CD8-positive, alpha-beta memory T cell (primary cell): ENCODE results near the gene CD47. TPM values are rescaled to one million over a fixed set of nuclear protein-coding genes. Genes with fewer than 3 reads are reported as not detected.

Experiments
- CTCF ChIA-PET: fragments of 350-600 bp; sonication (Branson Sonifier 250); formaldehyde crosslinking; loops from one replicate; lab custom pipeline; 2021; ENCODE audit warnings: antibody characterized with exemption; lab: Charles Lee
- POLR2A ChIA-PET: fragments of 350-600 bp; sonication (Branson Sonifier 250); formaldehyde crosslinking; loops from one replicate; lab custom pipeline; 2021; ENCODE audit warnings: antibody characterized with exemption; lab: Charles Lee
- DNase-seq, 5 donors: peaks; one replicate each; pipeline versions ENCODE4 v3.0.0 to v3.0.0-alpha.2; 2020 to 2022; ENCODE audit warnings: mixed read lengths in 1 of 5
- H3K27ac ChIP-seq: one replicate; pipeline ENCODE4 v1.7.0; 2013; ENCODE audit warnings: low read depth, mild to moderate bottlenecking, low read length, moderate library complexity
- H3K27me3 ChIP-seq: 2 replicates; pipeline ENCODE4 v1.7.0; 2013; ENCODE audit warnings: low read length, mild to moderate bottlenecking; ENCODE audit not compliant: insufficient read depth, poor library complexity, severe bottlenecking
- H3K36me3 ChIP-seq: 2 replicates; pipeline ENCODE4 v1.7.0; 2013; ENCODE audit warnings: mild to moderate bottlenecking, low read length, moderate library complexity; ENCODE audit not compliant: insufficient read depth
- H3K4me1 ChIP-seq: 2 replicates; pipeline ENCODE4 v1.7.0; 2013; ENCODE audit warnings: mild to moderate bottlenecking, low read length, moderate library complexity; ENCODE audit not compliant: insufficient read depth
- H3K4me3 ChIP-seq: 2 replicates; pipeline ENCODE4 v1.7.0; 2013; ENCODE audit warnings: mild to moderate bottlenecking, low read length
- H3K9me3 ChIP-seq: 2 replicates; pipeline ENCODE4 v1.7.0; 2013; ENCODE audit warnings: mild to moderate bottlenecking, low read length
- H3K27ac Mint-ChIP-seq, 8 donors: one replicate each; pipeline ENCODE4 v1.8.0; 2020 to 2021; ENCODE audit warnings: mixed read lengths in 8 of 8, mild to moderate bottlenecking in 6 of 8, inconsistent platforms in 3 of 8, moderate library complexity in 3 of 8
- H3K27me3 Mint-ChIP-seq, 2 donors: one replicate each; pipeline ENCODE4 v1.8.0; 2020 to 2021; ENCODE audit warnings: mixed read lengths in 2 of 2, mild to moderate bottlenecking in 1 of 2, moderate library complexity in 1 of 2
- H3K36me3 Mint-ChIP-seq, 3 donors: one replicate each; pipeline ENCODE4 v1.8.0; 2020 to 2021; ENCODE audit warnings: mixed read lengths in 3 of 3, inconsistent platforms in 1 of 3, mild to moderate bottlenecking in 1 of 3
- H3K4me1 Mint-ChIP-seq, 3 donors: one replicate each; pipeline ENCODE4 v1.8.0; 2020 to 2021; ENCODE audit warnings: mixed read lengths in 3 of 3, inconsistent platforms in 1 of 3, mild to moderate bottlenecking in 1 of 3
- H3K4me3 Mint-ChIP-seq, 7 donors: one replicate each; pipeline ENCODE4 v1.8.0; 2020 to 2021; ENCODE audit warnings: mixed read lengths in 7 of 7, mild to moderate bottlenecking in 6 of 7, moderate library complexity in 4 of 7, inconsistent platforms in 2 of 7
- H3K9me3 Mint-ChIP-seq, 5 donors: one replicate each; pipeline ENCODE4 v1.8.0; 2020 to 2022; ENCODE audit warnings: mixed read lengths in 5 of 5, mild to moderate bottlenecking in 3 of 5, moderate library complexity in 2 of 5, inconsistent platforms in 1 of 5
- polyA plus RNA-seq: library from polyadenylated mRNA; unstranded; fragments of 300-500 nt; fragmentation: Illumina TruSeq; gene quantifications from one replicate; pipeline ENCODE4 v1.2.3, GENCODE V29; 2021
- total RNA-seq, 2 experiments: library from RNA; stranded (reverse); gene quantifications; one replicate each; pipeline ENCODE4 v1.2.3, GENCODE V29; 2021

Gene CD47
- total and polyA plus RNA-seq, 3 experiments from 2014 or later, result 126 to 232 (median 131) TPM

- Histone ChIP-seq H3K27me3 (no peaks in the 10 kb centered on the region), H3K4me1 (peaks cover 83% of the 10 kb centered on the region), H3K4me3 (no peak overlapping the region), H3K9me3 (no peaks in the 10 kb centered on the region), H3K27ac (no peak overlapping the region), H3K36me3 (peaks cover 11% of the 10 kb centered on the region)
- H3K36me3 Mint-ChIP-seq, result peaks cover 10 to 58% (median 19%) of the 10 kb centered on the region in 3 donors
- peaks cover 14 to 19% (median 17%) of the 10 kb centered on the region in 3 donors for H3K4me1 Mint-ChIP-seq
- H3K9me3 Mint-ChIP-seq, result no peaks in the 10 kb centered on the region
- CTCF ChIA-PET, result no interaction called here
- DNase-seq, result no peak
- no peaks in the 10 kb centered on the region for H3K27me3 Mint-ChIP-seq
- peak overlapping the region in 5 of 7 donors; percentile 29 to 56 (median 39) for H3K4me3 Mint-ChIP-seq
- POLR2A ChIA-PET, result no interaction called here
- H3K27ac Mint-ChIP-seq, result peak overlapping the region in 7 of 8 donors; percentile 1 to 89 (median 70)
These were observed 11.8 kb downstream of the CD47 start for GRCh38 chr3:108079043-108079442.

GRCh38 chr3:108076564-108076963, 14.3 kb downstream of the CD47 start:
- H3K27ac ChIP-seq, result no peak overlapping the region
- H3K27me3 ChIP-seq, result no peaks in the 10 kb centered on the region
- H3K36me3 Mint-ChIP-seq, result peaks cover 10 to 77% (median 27%) of the 10 kb centered on the region in 3 donors
- no peaks in the 10 kb centered on the region for H3K27me3 Mint-ChIP-seq
- H3K4me3 Mint-ChIP-seq, result no peak overlapping the region
- H3K9me3 ChIP-seq, result no peaks in the 10 kb centered on the region
- H3K4me1 Mint-ChIP-seq, result peaks cover 37 to 44% (median 42%) of the 10 kb centered on the region in 3 donors
- CTCF ChIA-PET, result interaction anchor here (1.4 kb wide), 1 partner anchor 16 kb away, joined by 4 read pairs; no protein-coding TSS in a partner anchor
- no peaks in the 10 kb centered on the region for H3K9me3 Mint-ChIP-seq
- H3K36me3 ChIP-seq, result peaks cover 11% of the 10 kb centered on the region
- H3K27ac Mint-ChIP-seq, result peak overlapping the region in 4 of 8 donors; percentile 13 to 72 (median 22)
- POLR2A ChIA-PET, result no interaction called here
- DNase-seq, result no peak
- H3K4me3 ChIP-seq, result no peak overlapping the region
- H3K4me1 ChIP-seq, result peaks cover 82% of the 10 kb centered on the region

GRCh38 chr3:108073764-108074431, 16.9 kb downstream of the CD47 start:
- Mint-ChIP-seq H3K4me1 (peaks cover 59 to 69% (median 68%) of the 10 kb centered on the region in 3 donors), H3K4me3 (peak overlapping the region in 4 of 7 donors; percentile 15 to 39 (median 32)), H3K9me3 (no peaks in the 10 kb centered on the region), H3K36me3 (peaks cover 17 to 84% (median 29%) of the 10 kb centered on the region in 3 donors), H3K27ac (peak overlapping the region; percentile 44 to 94 (median 76)), H3K27me3 (no peaks in the 10 kb centered on the region)
- H3K36me3 ChIP-seq, result peaks cover 20% of the 10 kb centered on the region
- DNase-seq, result no peak
- POLR2A ChIA-PET, result no interaction called here
- H3K4me1 ChIP-seq, result peaks cover 78% of the 10 kb centered on the region
- no peaks in the 10 kb centered on the region for H3K27me3 ChIP-seq
- no peak overlapping the region for H3K4me3 ChIP-seq
- H3K27ac ChIP-seq, result no peak overlapping the region
- H3K9me3 ChIP-seq, result no peaks in the 10 kb centered on the region
- CTCF ChIA-PET, result no interaction called here

- POLR2A ChIA-PET, result interaction anchor here (0.5 kb wide), 1 partner anchor 53 kb away, joined by 3 read pairs; no protein-coding TSS in a partner anchor
- CTCF ChIA-PET, result no interaction called here
- peak overlapping the region in 3 of 7 donors; percentile 7 to 37 (median 24) for H3K4me3 Mint-ChIP-seq
- DNase-seq, result no peak
- H3K4me1 Mint-ChIP-seq, result peaks cover 76 to 95% (median 86%) of the 10 kb centered on the region in 3 donors
- no peaks in the 10 kb centered on the region for H3K27me3 Mint-ChIP-seq
- H3K9me3 Mint-ChIP-seq, result no peaks in the 10 kb centered on the region
- Histone ChIP-seq H3K36me3 (peaks cover 11% of the 10 kb centered on the region), H3K27ac (no peak overlapping the region), H3K9me3 (no peaks in the 10 kb centered on the region), H3K27me3 (no peaks in the 10 kb centered on the region), H3K4me1 (peaks cover 67% of the 10 kb centered on the region), H3K4me3 (no peak overlapping the region)
- peak overlapping the region in 5 of 8 donors; percentile 41 to 83 (median 62) for H3K27ac Mint-ChIP-seq
- peaks cover 6 to 84% (median 17%) of the 10 kb centered on the region in 3 donors for H3K36me3 Mint-ChIP-seq
These were observed 19.5 kb downstream of the CD47 start for GRCh38 chr3:108071368-108071767.

- Mint-ChIP-seq H3K4me3 (no peak overlapping the region), H3K27me3 (no peaks in the 10 kb centered on the region), H3K36me3 (peaks cover 6 to 84% (median 22%) of the 10 kb centered on the region in 3 donors), H3K27ac (peak overlapping the region in 6 of 8 donors; percentile 15 to 83 (median 64)), H3K9me3 (no peaks in the 10 kb centered on the region), H3K4me1 (peaks cover 75 to 94% (median 88%) of the 10 kb centered on the region in 3 donors)
- Histone ChIP-seq H3K4me3 (no peak overlapping the region), H3K36me3 (peaks cover 14% of the 10 kb centered on the region), H3K9me3 (no peaks in the 10 kb centered on the region), H3K27me3 (no peaks in the 10 kb centered on the region), H3K4me1 (peaks cover 63% of the 10 kb centered on the region), H3K27ac (no peak overlapping the region)
- ChIA-PET POLR2A (no interaction called here), CTCF (interaction anchor here (1.1 to 1.3 kb wide), 2 partner anchors 18 to 143 kb away, joined by 3 to 4 read pairs; no protein-coding TSS in a partner anchor)
- DNase-seq, result no peak
These were observed 20.5 kb downstream of the CD47 start for GRCh38 chr3:108070356-108070755.

- Mint-ChIP-seq H3K27ac (peak overlapping the region in 6 of 8 donors; percentile 14 to 79 (median 66)), H3K9me3 (no peaks in the 10 kb centered on the region), H3K27me3 (no peaks in the 10 kb centered on the region), H3K36me3 (peaks cover 10 to 85% (median 26%) of the 10 kb centered on the region in 3 donors), H3K4me1 (peaks cover 73 to 96% (median 90%) of the 10 kb centered on the region in 3 donors), H3K4me3 (peak overlapping the region in 1 of 7 donors; percentile 60)
- POLR2A ChIA-PET, result interaction anchor here (1.1 kb wide), 1 partner anchor 12 kb away, joined by 3 read pairs; no protein-coding TSS in a partner anchor
- no peak for DNase-seq
- Histone ChIP-seq H3K4me1 (peaks cover 57% of the 10 kb centered on the region), H3K36me3 (peaks cover 19% of the 10 kb centered on the region), H3K27me3 (no peaks in the 10 kb centered on the region), H3K27ac (no peak overlapping the region), H3K4me3 (no peak overlapping the region), H3K9me3 (no peaks in the 10 kb centered on the region)
- CTCF ChIA-PET, result interaction anchor here (1.7 kb wide), 1 partner anchor 140 kb away, joined by 4 read pairs; no protein-coding TSS in a partner anchor
These were observed 23.1 kb downstream of the CD47 start for GRCh38 chr3:108067768-108068167.

GRCh38 chr3:108065096-108065495, 25.7 kb downstream of the CD47 start:
- Histone ChIP-seq H3K4me1 (peaks cover 39% of the 10 kb centered on the region), H3K36me3 (peaks cover 23% of the 10 kb centered on the region), H3K9me3 (no peaks in the 10 kb centered on the region), H3K27me3 (no peaks in the 10 kb centered on the region), H3K4me3 (no peak overlapping the region), H3K27ac (no peak overlapping the region)
- Mint-ChIP-seq H3K27ac (peak overlapping the region in 6 of 8 donors; percentile 49 to 91 (median 64)), H3K36me3 (peaks cover 4 to 86% (median 30%) of the 10 kb centered on the region in 3 donors), H3K27me3 (no peaks in the 10 kb centered on the region), H3K9me3 (no peaks in the 10 kb centered on the region), H3K4me1 (peaks cover 65 to 94% (median 86%) of the 10 kb centered on the region in 3 donors), H3K4me3 (peak overlapping the region in 3 of 7 donors; percentile 17 to 46 (median 17))
- POLR2A ChIA-PET, result no interaction called here
- DNase-seq, result no peak
- CTCF ChIA-PET, result no interaction called here
